ENCODE data around the gene ANKS1B. TPM values are rescaled to one million over a fixed set of nuclear protein-coding genes. Genes with fewer than 3 reads are reported as not detected.
"Not testable (repeated sequence)": the region's sequence is repeated elsewhere in the genome, so short reads cannot be mapped to it uniquely, and the experiment has no call there.

Gene ANKS1B
- total RNA-seq, 1 experiment from 2014 or later: 0.54 TPM

GRCh38 chr12:98757455-98757854 lies 1227.3 kb downstream of the ANKS1B start:
- Histone ChIP-seq H3K27ac (ENCODE audit: low read depth, low read length) (no peak overlapping the region), H4K20me1 (ENCODE audit: insufficient read depth) (no peaks in the 10 kb centered on the region), H3K4me1 (ENCODE audit: control insufficient read depth in 1 of 2, insufficient read depth in 2 of 2, low read length in 2 of 2) (peaks cover 0 to 7% of the 10 kb centered on the region in 2 experiments; a peak in 1 of 4 replicates), H3K9me3 (ENCODE audit: control insufficient read depth in 1 of 2, insufficient read depth in 1 of 2, low read depth in 1 of 2, low read length in 2 of 2) (no peaks in the 10 kb centered on the region), H3K4me2 (ENCODE audit: low read length) (no peak overlapping the region), H3K27me3 (ENCODE audit: insufficient read depth, low read length) (peaks cover under 1% of the 10 kb centered on the region; the same call in 1 of the 2 replicates), H3K9me2 (ENCODE audit: insufficient read depth) (no peaks in the 10 kb centered on the region), H3K9ac (ENCODE audit: low read length) (no peak overlapping the region), H3K79me2 (ENCODE audit: insufficient read depth, low read length) (no peaks in the 10 kb centered on the region), H3K36me3 (ENCODE audit: control insufficient read depth in 1 of 2, insufficient read depth in 2 of 2, low read length in 2 of 2) (no peaks in the 10 kb centered on the region), H2AFZ (ENCODE audit: low read depth, low read length, poor library complexity, severe bottlenecking) (no peak overlapping the region), H3K4me3 (replicated peaks in 1 of 2; ENCODE audit: low read depth in 1 of 2, low read length in 2 of 2) (no peak overlapping the region)
- TF ChIP-seq TCF7L2 (IDR thresholded peaks at IDR 0.05; ENCODE audit: borderline replicate concordance, extremely low read depth, insufficient read depth, insufficient read length): no peak
- POLR2A ChIA-PET: no interaction called here
- intact Hi-C loops (cut with micrococcal nuclease): no loop called here
- DNase-seq (ENCODE audit: low read depth, low spot score): no peak
- ATAC-seq: no peak
- no TSS peak for BruUV-seq (replicated peaks)
- CTCF ChIA-PET: no interaction called here
- RAD21 ChIA-PET (ENCODE audit: low non-redundant PET in 1 of 2, low total read pairs in 2 of 2, uncharacterized antibody in 2 of 2, unreplicated experiment in 2 of 2): no interaction called here

- H3K9ac ChIP-seq (ENCODE audit: low read length); H3K9me2 ChIP-seq (ENCODE audit: insufficient read depth); H3K36me3 ChIP-seq (ENCODE audit: control insufficient read depth in 1 of 2, insufficient read depth in 2 of 2, low read length in 2 of 2); H3K27ac ChIP-seq (ENCODE audit: low read depth, low read length); H3K4me2 ChIP-seq (ENCODE audit: low read length); RAD21 ChIA-PET (ENCODE audit: low non-redundant PET in 1 of 2, low total read pairs in 2 of 2, uncharacterized antibody in 2 of 2, unreplicated experiment in 2 of 2); H3K4me3 ChIP-seq (replicated peaks in 1 of 2; ENCODE audit: low read depth in 1 of 2, low read length in 2 of 2); intact Hi-C loops (cut with micrococcal nuclease); H3K4me1 ChIP-seq (ENCODE audit: control insufficient read depth in 1 of 2, insufficient read depth in 2 of 2, low read length in 2 of 2); POLR2A ChIA-PET; BruUV-seq (replicated peaks); CTCF ChIA-PET; H4K20me1 ChIP-seq (ENCODE audit: insufficient read depth); H3K27me3 ChIP-seq (ENCODE audit: insufficient read depth, low read length); H3K9me3 ChIP-seq (ENCODE audit: control insufficient read depth in 1 of 2, insufficient read depth in 1 of 2, low read depth in 1 of 2, low read length in 2 of 2); H2AFZ ChIP-seq (ENCODE audit: low read depth, low read length, poor library complexity, severe bottlenecking); H3K79me2 ChIP-seq (ENCODE audit: insufficient read depth, low read length): not testable (repeated sequence)
- ATAC-seq (peak; percentile 71), DNase-seq (ENCODE audit: low read depth, low spot score) (peak; percentile 35)
- TF ChIP-seq CBX3 (IDR thresholded peaks at IDR 0.05; ENCODE audit: low read depth) (peak; percentile 43; the same call in 1 of the 2 replicates), CTCF (IDR thresholded peaks at IDR 0.05 in 2 of 3, conservative IDR thresholded peaks at IDR 0.05 in 1 of 3; ENCODE audit: borderline replicate concordance in 1 of 3, insufficient read depth in 1 of 3, low read depth in 2 of 3, low read length in 2 of 3) (peak in 1 of 3 experiments; percentile 31; a peak in 2 of 6 replicates), JUND (IDR thresholded peaks at IDR 0.05) (0 out of 2 replicates have a peak, but pooled peaks have one; percentile 30), FOSL1 (IDR thresholded peaks at IDR 0.05; ENCODE audit: low read depth) (0 out of 2 replicates have a peak, but pooled peaks have one; percentile 34)
Observed at GRCh38 chr12:98755855-98756254, 1228.9 kb downstream of the ANKS1B start.

Data from HCT116 (cell line).